B cell (primary cell): ENCODE measurements around the gene RACK1.

Source experiments
- EZH2 ChIP-seq: IDR thresholded peaks from 2 replicates; pipeline ENCODE4 v1.6.1; 2012; ENCODE audit warnings: borderline replicate concordance, low read depth, mild to moderate bottlenecking, moderate library complexity, low read length; ENCODE audit not compliant: insufficient read depth, poor library complexity, severe bottlenecking
- TF ChIP-seq, protein P1 (sequence below): fragments of 200-600 bp; IDR thresholded peaks from one replicate; pipeline ENCODE4 v1.8.0; 2022; ENCODE audit warnings: antibody characterized with exemption, mild to moderate bottlenecking

DNA sequence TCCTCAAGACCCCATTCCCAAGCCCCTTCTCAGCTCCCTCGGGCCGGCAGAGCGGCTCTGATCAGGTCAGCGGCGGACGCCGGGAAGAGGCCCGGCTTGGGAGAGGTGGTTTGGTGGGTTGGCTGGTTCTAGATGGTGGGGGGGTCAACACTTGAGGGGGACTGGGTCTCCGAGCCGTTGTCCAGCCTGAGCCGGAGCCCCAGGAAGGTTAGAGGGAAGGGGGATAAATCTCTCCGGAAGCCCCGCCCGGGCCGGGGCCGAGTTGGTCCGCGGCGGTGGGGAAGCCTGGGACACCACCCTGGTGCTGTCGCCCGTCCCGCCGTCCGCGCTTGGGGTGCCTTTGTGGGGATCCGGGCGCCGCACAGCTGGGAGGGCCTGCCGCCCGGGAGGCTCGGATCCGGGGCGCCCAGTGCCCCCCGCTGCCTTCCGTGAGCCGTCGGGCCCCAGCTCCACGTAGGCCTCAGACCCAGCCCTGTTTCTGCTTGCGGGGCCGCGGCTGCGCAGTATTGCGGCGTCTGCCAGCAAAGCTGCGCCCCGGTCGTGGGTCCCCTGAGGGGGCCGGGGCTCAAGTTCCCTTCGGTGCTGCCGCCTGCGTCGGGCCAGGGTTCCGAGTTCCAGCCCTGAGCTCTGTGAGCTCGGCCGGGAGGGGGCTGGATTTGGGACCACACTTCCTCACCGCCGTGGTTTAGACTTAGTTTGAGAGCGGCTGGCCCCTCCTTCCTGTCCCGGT, 17.8 kb upstream of the RACK1 start:
- no peak for TF ChIP-seq EZH2
- TF ChIP-seq, protein P1, sequence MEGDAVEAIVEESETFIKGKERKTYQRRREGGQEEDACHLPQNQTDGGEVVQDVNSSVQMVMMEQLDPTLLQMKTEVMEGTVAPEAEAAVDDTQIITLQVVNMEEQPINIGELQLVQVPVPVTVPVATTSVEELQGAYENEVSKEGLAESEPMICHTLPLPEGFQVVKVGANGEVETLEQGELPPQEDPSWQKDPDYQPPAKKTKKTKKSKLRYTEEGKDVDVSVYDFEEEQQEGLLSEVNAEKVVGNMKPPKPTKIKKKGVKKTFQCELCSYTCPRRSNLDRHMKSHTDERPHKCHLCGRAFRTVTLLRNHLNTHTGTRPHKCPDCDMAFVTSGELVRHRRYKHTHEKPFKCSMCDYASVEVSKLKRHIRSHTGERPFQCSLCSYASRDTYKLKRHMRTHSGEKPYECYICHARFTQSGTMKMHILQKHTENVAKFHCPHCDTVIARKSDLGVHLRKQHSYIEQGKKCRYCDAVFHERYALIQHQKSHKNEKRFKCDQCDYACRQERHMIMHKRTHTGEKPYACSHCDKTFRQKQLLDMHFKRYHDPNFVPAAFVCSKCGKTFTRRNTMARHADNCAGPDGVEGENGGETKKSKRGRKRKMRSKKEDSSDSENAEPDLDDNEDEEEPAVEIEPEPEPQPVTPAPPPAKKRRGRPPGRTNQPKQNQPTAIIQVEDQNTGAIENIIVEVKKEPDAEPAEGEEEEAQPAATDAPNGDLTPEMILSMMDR = no peak
